ENCODE data around the gene GALNT17.

Gene GALNT17

DNA sequence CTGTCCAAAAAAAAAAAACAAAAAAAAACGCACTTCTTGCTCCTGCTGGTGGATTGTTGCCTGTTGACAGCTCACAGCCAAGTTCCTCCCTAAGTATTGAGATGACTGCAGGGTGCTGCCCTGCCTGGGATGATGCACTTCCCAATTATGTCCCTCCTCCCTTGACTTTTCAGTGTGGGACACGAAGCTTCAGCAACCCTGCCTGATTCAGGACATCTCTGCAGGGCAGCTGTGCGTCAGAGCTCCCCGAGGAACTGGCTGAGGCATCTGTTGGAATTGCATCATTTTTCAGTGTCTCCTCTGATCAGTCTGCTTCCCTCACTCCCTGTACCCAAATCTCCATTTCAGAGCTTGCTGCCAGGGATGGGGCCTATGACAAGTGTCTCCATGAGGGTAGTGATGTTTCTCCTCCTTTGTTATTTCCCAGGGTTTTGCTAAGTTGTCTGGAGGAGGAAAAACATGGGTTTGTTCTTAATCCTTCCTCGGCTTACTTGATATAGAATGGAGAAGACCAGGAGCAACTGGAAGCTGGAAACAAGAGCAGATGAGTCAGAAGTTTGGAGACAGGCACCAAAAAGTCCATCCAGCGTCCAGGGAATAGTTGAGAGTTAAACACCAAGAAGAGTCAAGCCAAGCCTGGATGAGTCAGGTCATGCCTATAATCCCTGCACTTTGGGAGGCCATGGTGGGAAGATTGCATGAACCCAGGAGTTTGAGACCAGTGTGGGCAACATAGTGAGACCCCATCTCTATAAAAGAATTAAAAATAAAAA is 355.1 kb downstream of the GALNT17 start:
- no peak for TF ChIP-seq EZH2 (IDR thresholded peaks at IDR 0.05; ENCODE audit: borderline replicate concordance, low read depth, low read length, severe bottlenecking)
- TF ChIP-seq, protein P1, sequence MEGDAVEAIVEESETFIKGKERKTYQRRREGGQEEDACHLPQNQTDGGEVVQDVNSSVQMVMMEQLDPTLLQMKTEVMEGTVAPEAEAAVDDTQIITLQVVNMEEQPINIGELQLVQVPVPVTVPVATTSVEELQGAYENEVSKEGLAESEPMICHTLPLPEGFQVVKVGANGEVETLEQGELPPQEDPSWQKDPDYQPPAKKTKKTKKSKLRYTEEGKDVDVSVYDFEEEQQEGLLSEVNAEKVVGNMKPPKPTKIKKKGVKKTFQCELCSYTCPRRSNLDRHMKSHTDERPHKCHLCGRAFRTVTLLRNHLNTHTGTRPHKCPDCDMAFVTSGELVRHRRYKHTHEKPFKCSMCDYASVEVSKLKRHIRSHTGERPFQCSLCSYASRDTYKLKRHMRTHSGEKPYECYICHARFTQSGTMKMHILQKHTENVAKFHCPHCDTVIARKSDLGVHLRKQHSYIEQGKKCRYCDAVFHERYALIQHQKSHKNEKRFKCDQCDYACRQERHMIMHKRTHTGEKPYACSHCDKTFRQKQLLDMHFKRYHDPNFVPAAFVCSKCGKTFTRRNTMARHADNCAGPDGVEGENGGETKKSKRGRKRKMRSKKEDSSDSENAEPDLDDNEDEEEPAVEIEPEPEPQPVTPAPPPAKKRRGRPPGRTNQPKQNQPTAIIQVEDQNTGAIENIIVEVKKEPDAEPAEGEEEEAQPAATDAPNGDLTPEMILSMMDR (IDR thresholded peaks at IDR 0.05; ENCODE audit: borderline replicate concordance, extremely low read depth, low read length, poor library complexity, severe bottlenecking): no peak
- DNase-seq (no peak), ATAC-seq (ENCODE audit: insufficient read depth, low read depth) (no peak)
- no peaks in the 10 kb centered on the region for H3K36me3 ChIP-seq (ENCODE audit: insufficient read depth, low read length)
- H3K9ac ChIP-seq (ENCODE audit: low read depth, low read length): no peak overlapping the region
- no peaks in the 10 kb centered on the region for H3K4me1 ChIP-seq (ENCODE audit: insufficient read depth, low read length)
- no peak overlapping the region for H3K4me2 ChIP-seq (ENCODE audit: insufficient read depth, low read length)
- H3K9me3 ChIP-seq (ENCODE audit: insufficient read depth, low read length, severe bottlenecking): no peaks in the 10 kb centered on the region
- H3K4me3 ChIP-seq (ENCODE audit: low read depth in 1 of 2, low read length in 2 of 2): no peak overlapping the region
- H2AFZ ChIP-seq (ENCODE audit: low read depth, low read length): no peak overlapping the region
- no peak overlapping the region for H3K27ac ChIP-seq (ENCODE audit: low read length)
- H3K79me2 ChIP-seq (ENCODE audit: insufficient read depth, low read length): no peaks in the 10 kb centered on the region
- no peaks in the 10 kb centered on the region for H3K27me3 ChIP-seq (ENCODE audit: insufficient read depth, low read length, poor library complexity)
- H4K20me1 ChIP-seq (ENCODE audit: insufficient read depth, low read length): no peaks in the 10 kb centered on the region

DNA sequence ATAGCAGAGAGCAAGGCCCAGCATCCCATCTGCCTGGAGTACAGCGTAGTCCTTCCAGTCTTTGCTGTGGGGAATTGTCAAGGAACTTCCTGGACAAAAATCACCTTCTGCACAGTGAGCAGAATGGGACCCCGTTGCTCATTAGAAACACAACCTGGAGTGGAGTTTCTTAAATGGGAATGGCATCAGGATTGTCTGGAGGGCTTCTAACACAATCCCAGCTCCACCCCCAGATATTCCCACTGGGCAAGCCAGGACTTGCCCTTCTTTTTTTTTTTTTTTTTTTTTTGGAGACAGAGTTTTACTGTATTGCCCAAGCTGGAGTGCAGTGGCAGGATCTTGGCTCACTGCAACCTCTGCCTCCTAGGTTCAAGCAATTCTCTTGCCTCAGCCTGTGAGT is 356.4 kb downstream of the GALNT17 start:
- no peak for DNase-seq
- no peak overlapping the region for H3K9ac ChIP-seq (ENCODE audit: low read depth, low read length)
- H3K27ac ChIP-seq (ENCODE audit: low read length): no peak overlapping the region
- H2AFZ ChIP-seq (ENCODE audit: low read depth, low read length): no peak overlapping the region
- H3K27me3 ChIP-seq (ENCODE audit: insufficient read depth, low read length, poor library complexity): no peaks in the 10 kb centered on the region
- no peaks in the 10 kb centered on the region for H4K20me1 ChIP-seq (ENCODE audit: insufficient read depth, low read length)
- no peaks in the 10 kb centered on the region for H3K79me2 ChIP-seq (ENCODE audit: insufficient read depth, low read length)
- H3K9me3 ChIP-seq (ENCODE audit: insufficient read depth, low read length, severe bottlenecking): no peaks in the 10 kb centered on the region
- no peaks in the 10 kb centered on the region for H3K36me3 ChIP-seq (ENCODE audit: insufficient read depth, low read length)
- no peaks in the 10 kb centered on the region for H3K4me1 ChIP-seq (ENCODE audit: insufficient read depth, low read length)
- no peak for TF ChIP-seq EZH2 (IDR thresholded peaks at IDR 0.05; ENCODE audit: borderline replicate concordance, low read depth, low read length, severe bottlenecking)
- TF ChIP-seq, protein P1 (IDR thresholded peaks at IDR 0.05; ENCODE audit: borderline replicate concordance, extremely low read depth, low read length, poor library complexity, severe bottlenecking): no peak
- no peak overlapping the region for H3K4me2 ChIP-seq (ENCODE audit: insufficient read depth, low read length)
- no peak overlapping the region for H3K4me3 ChIP-seq (ENCODE audit: low read depth in 1 of 2, low read length in 2 of 2)
- ATAC-seq (ENCODE audit: insufficient read depth, low read depth): no peak

DNA sequence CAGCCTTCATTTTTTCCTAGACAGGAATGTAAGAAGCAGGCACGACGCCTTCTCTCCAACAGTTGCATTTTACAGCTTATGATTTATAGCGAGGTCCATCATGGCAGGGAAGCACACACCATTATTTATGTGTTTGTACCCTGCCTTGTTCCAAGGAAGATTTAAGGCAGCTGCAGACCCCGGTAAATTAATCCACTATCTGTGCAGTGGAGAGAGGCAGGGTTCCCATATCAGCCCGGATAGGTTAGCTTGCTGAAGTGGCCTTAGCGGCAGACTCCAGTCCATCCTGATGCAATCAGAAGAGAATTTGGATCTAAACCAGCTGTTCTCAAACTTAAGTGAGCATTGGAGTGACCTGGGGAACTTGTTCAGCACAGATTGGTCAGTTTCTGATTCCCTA is 359.4 kb downstream of the GALNT17 start:
- no peak overlapping the region for H3K9ac ChIP-seq (ENCODE audit: low read depth, low read length)
- no peak for TF ChIP-seq EZH2 (IDR thresholded peaks at IDR 0.05; ENCODE audit: borderline replicate concordance, low read depth, low read length, severe bottlenecking)
- TF ChIP-seq, protein P1 (IDR thresholded peaks at IDR 0.05; ENCODE audit: borderline replicate concordance, extremely low read depth, low read length, poor library complexity, severe bottlenecking): no peak
- no peaks in the 10 kb centered on the region for H4K20me1 ChIP-seq (ENCODE audit: insufficient read depth, low read length)
- H3K9me3 ChIP-seq (ENCODE audit: insufficient read depth, low read length, severe bottlenecking): no peaks in the 10 kb centered on the region
- H3K27me3 ChIP-seq (ENCODE audit: insufficient read depth, low read length, poor library complexity): no peaks in the 10 kb centered on the region
- no peak overlapping the region for H3K27ac ChIP-seq (ENCODE audit: low read length)
- H3K4me1 ChIP-seq (ENCODE audit: insufficient read depth, low read length): no peaks in the 10 kb centered on the region
- DNase-seq (no peak), ATAC-seq (ENCODE audit: insufficient read depth, low read depth) (no peak)
- H3K4me3 ChIP-seq (ENCODE audit: low read depth in 1 of 2, low read length in 2 of 2): no peak overlapping the region
- no peaks in the 10 kb centered on the region for H3K79me2 ChIP-seq (ENCODE audit: insufficient read depth, low read length)
- no peak overlapping the region for H3K4me2 ChIP-seq (ENCODE audit: insufficient read depth, low read length)
- no peaks in the 10 kb centered on the region for H3K36me3 ChIP-seq (ENCODE audit: insufficient read depth, low read length)
- H2AFZ ChIP-seq (ENCODE audit: low read depth, low read length): no peak overlapping the region

Measured in DND-41 (cell line).